Mammary epithelial cell (primary cell): ENCODE data around the gene PTTG1IP.

Experiments
- EZH2 ChIP-seq: IDR thresholded peaks from 2 replicates; pipeline ENCODE4 v1.6.1; 2012; ENCODE audit warnings: low read length, inconsistent platforms, borderline replicate concordance
- TF ChIP-seq, protein P1 (sequence below), 2 donors: IDR thresholded peaks in 1 of 2; conservative IDR thresholded peaks in 1 of 2; 2 replicates each; pipeline ENCODE4 v1.5.1; 2011 to 2012; ENCODE audit warnings: inconsistent platforms in 2 of 2, low read length in 2 of 2, mild to moderate bottlenecking in 2 of 2, control low read depth in 1 of 2, low read depth in 1 of 2; ENCODE audit not compliant: insufficient read depth in 1 of 2; ENCODE audit errors: extremely low read depth in 1 of 2

DNA sequence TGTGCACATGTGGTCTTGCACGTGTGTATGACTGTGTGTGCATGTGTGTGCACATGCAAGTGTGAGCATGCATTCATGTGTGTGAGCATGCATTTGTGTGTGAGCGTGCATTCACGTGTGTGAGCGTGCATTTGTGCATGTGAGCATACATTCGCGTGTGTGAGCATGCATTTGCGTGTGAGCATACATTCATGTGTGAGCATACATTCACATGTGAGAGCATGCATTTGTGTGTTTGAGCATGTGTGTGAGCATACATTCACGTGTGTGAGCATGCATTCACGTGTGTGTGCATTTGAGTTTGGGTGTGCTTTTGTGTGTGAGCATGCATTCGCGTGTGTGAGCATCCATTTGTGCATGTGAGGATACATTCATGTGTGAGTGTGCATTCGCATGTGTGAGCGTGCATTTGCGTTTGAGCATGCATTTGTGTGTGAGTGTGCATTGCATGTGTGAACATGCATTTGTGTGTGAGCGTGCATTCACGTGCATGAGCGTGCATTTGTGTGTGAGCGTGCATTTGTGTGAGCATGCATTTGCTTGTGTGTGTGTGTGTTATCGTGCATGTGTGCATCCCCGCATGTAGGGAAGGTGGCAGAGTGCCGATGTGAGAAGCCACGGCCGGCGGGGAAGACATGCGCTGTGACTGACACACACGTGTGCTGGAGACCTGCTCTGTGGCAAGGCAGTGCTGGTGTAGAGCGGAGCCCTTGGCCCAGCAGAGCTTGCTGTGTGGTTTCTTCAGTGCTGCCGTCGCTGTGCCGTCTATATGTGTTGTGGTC is 29.0 kb upstream of the PTTG1IP start:
- TF ChIP-seq, protein P1, sequence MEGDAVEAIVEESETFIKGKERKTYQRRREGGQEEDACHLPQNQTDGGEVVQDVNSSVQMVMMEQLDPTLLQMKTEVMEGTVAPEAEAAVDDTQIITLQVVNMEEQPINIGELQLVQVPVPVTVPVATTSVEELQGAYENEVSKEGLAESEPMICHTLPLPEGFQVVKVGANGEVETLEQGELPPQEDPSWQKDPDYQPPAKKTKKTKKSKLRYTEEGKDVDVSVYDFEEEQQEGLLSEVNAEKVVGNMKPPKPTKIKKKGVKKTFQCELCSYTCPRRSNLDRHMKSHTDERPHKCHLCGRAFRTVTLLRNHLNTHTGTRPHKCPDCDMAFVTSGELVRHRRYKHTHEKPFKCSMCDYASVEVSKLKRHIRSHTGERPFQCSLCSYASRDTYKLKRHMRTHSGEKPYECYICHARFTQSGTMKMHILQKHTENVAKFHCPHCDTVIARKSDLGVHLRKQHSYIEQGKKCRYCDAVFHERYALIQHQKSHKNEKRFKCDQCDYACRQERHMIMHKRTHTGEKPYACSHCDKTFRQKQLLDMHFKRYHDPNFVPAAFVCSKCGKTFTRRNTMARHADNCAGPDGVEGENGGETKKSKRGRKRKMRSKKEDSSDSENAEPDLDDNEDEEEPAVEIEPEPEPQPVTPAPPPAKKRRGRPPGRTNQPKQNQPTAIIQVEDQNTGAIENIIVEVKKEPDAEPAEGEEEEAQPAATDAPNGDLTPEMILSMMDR (conservative IDR thresholded peaks at IDR 0.05 in 1 of 2, IDR thresholded peaks at IDR 0.05 in 1 of 2; ENCODE audit: extremely low read depth in 1 of 2, insufficient read depth in 1 of 2, low read depth in 1 of 2, low read length in 2 of 2): no peak
- no peak for TF ChIP-seq EZH2
